Esophagus muscularis mucosa (tissue), 4 donors: ENCODE data around the gene SRSF3. TPM values are rescaled to one million over a fixed set of nuclear protein-coding genes. Genes with fewer than 3 reads are reported as not detected.
"Not testable (repeated sequence)": the region's sequence is repeated elsewhere in the genome, so short reads cannot be mapped to it uniquely, and the experiment has no call there.

Source experiments
- DNase-seq: peaks from one replicate; pipeline ENCODE4 v3.0.0-alpha.2; 2017; ENCODE audit errors: extremely low spot score
- H3K27ac ChIP-seq, 4 donors: fragments of 200-600 bp; sonication (generic); replicated peaks in 1 of 4; 1 replicate in 3 of 4; 2 replicates in 1 of 4; pipeline ENCODE4 v1.5.1; 2016 to 2019; ENCODE audit warnings: mild to moderate bottlenecking in 1 of 4
- H3K27me3 ChIP-seq, 4 donors: fragments of 200-600 bp; sonication (generic); one replicate each; pipeline versions ENCODE4 v1.5.1 to v1.6.0; 2016 to 2019
- H3K36me3 ChIP-seq, 4 donors: fragments of 200-600 bp; sonication (generic); one replicate each; pipeline ENCODE4 v1.5.1; 2016 to 2019
- H3K4me1 ChIP-seq, 4 donors: fragments of 200-600 bp; sonication (generic); one replicate each; pipeline ENCODE4 v1.5.1; 2016 to 2019
- H3K4me3 ChIP-seq, 4 donors: fragments of 200-600 bp; sonication (generic); 1 replicate in 2 of 4; 2 replicates in 2 of 4; pipeline ENCODE4 v1.5.1; 2016 to 2019; ENCODE audit warnings: mild to moderate bottlenecking in 4 of 4, moderate library complexity in 1 of 4
- H3K9me3 ChIP-seq, 4 donors: fragments of 200-600 bp; sonication (generic); 1 replicate in 3 of 4; 2 replicates in 1 of 4; pipeline ENCODE4 v1.5.1; 2016 to 2019
- CTCF ChIP-seq, 3 experiments: fragments of 200-600 bp in 2 of 3; fragments of 450-650 bp in 1 of 3; sonication (generic) in 2 of 3; IDR thresholded peaks; one replicate each; pipeline ENCODE4 v1.5.1; 2017 to 2019; ENCODE audit warnings: antibody characterized with exemption in 3 of 3, mild to moderate bottlenecking in 2 of 3, moderate library complexity in 1 of 3
- EP300 ChIP-seq: sonication (generic); formaldehyde crosslinking; IDR thresholded peaks from one replicate; pipeline ENCODE4 v1.6.1; 2017; ENCODE audit warnings: antibody characterized with exemption
- POLR2A ChIP-seq: fragments of 450-650 bp; IDR thresholded peaks from one replicate; pipeline ENCODE4 v1.6.1; 2017; ENCODE audit warnings: antibody characterized with exemption, moderate library complexity, mild to moderate bottlenecking, low read depth
- POLR2AphosphoS5 ChIP-seq, 2 donors: sonication (generic); formaldehyde crosslinking; IDR thresholded peaks; one replicate each; pipeline ENCODE4 v1.6.1; 2017; ENCODE audit warnings: antibody characterized with exemption in 2 of 2
- WGBS: methylation state at CpG from one replicate; pipeline ENCODE4 v1.1.5; 2018; 5-methylcytosine and 5-hydroxymethylcytosine counted together
- intact Hi-C: fragments of 100-400 bp; cut with DNase I; formaldehyde crosslinking; loops from one replicate; pipeline ENCODE4 v1.15.1; 2023
- total RNA-seq, 4 donors: library from RNA; depleted of rRNA; stranded (reverse); fragments of >200 nt; gene quantifications; one replicate each; pipeline versions ENCODE4 v1.1.0 to v1.2.1, GENCODE V29; 2016

SRSF3 gene
- total RNA-seq, 4 donors from 2014 or later = 149 to 226 (median 180) TPM

DNA sequence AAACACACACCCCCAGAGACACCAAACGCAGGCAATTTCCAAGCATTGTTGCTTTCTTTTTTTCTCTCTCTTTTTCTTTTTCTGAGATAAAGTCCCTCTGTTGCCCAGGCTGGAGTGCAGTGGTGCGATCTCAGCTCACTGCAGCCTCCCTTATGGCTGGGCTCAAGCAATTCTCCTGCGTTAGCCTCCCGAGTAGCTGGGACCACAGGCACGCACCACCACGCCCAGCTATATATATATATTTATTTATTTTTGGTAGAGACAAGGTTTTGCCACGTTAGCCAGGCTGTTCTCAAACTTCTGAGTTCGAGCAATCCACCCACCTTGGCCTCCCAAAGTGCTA, 14.0 kb upstream of the SRSF3 start:
- Histone ChIP-seq H3K36me3 (no peaks in the 10 kb centered on the region), H3K9me3 (no peaks in the 10 kb centered on the region), H3K27me3 (no peaks in the 10 kb centered on the region), H3K4me3 (peak overlapping the region in 1 of 4 donors; percentile 19), H3K27ac (peak overlapping the region; percentile 73 to 88 (median 84)), H3K4me1 (peaks cover 12 to 44% (median 41%) of the 10 kb centered on the region in 4 donors)
- TF ChIP-seq POLR2AphosphoS5 (IDR thresholded peaks at IDR 0.05) (no peak), POLR2A (no peak), CTCF (IDR thresholded peaks at IDR 0.05) (no peak), EP300 (no peak)
- no peak for DNase-seq
- 55% methylated on average over 8 of the region's 8 CpGs for WGBS
- intact Hi-C loops = no loop called here

- H3K36me3 ChIP-seq = no peaks in the 10 kb centered on the region
- no peak overlapping the region for H3K4me3 ChIP-seq
- no peaks in the 10 kb centered on the region for H3K9me3 ChIP-seq
- H3K27ac ChIP-seq = peak overlapping the region in 1 of 4 donors; percentile 84
- H3K4me1 ChIP-seq = peaks cover 12 to 41% (median 39%) of the 10 kb centered on the region in 4 donors
- no peak for TF ChIP-seq POLR2AphosphoS5 (IDR thresholded peaks at IDR 0.05)
- no peak for TF ChIP-seq CTCF (IDR thresholded peaks at IDR 0.05)
- no peak for TF ChIP-seq EP300
- DNase-seq = no peak
- 71% methylated on average over 4 of the region's 4 CpGs for WGBS
- intact Hi-C loops = no loop called here
- no peaks in the 10 kb centered on the region for H3K27me3 ChIP-seq
Measured at GRCh38 chr6:36581716-36582115, 12.4 kb upstream of the SRSF3 start.

- TF ChIP-seq EP300 (no peak), POLR2AphosphoS5 (IDR thresholded peaks at IDR 0.05) (no peak), CTCF (IDR thresholded peaks at IDR 0.05) (no peak)
- intact Hi-C loops = no loop called here
- 74% methylated on average over 1 of the region's 1 CpG for WGBS
Measured at GRCh38 chr6:36586606-36587005, 7.6 kb upstream of the SRSF3 start.

GRCh38 chr6:36589025-36589400, 5.1 kb upstream of the SRSF3 start:
- H3K9me3 ChIP-seq, H3K27me3 ChIP-seq, DNase-seq, H3K27ac ChIP-seq, H3K4me3 ChIP-seq, H3K36me3 ChIP-seq, intact Hi-C loops: not testable (repeated sequence)
- 91% methylated on average over 9 of the region's 9 CpGs for WGBS
- peaks cover 9 to 18% (median 15%) of the 10 kb centered on the region in 4 donors for H3K4me1 ChIP-seq

More at GRCh38 chr6:36586606-36587005, 7.6 kb upstream of the SRSF3 start:
- Histone ChIP-seq H3K27ac (no peak overlapping the region), H3K36me3 (no peaks in the 10 kb centered on the region), H3K4me3 (no peak overlapping the region), H3K27me3 (no peaks in the 10 kb centered on the region), H3K9me3 (no peaks in the 10 kb centered on the region), H3K4me1 (no peaks in the 10 kb centered on the region)
- DNase-seq = no peak

DNA sequence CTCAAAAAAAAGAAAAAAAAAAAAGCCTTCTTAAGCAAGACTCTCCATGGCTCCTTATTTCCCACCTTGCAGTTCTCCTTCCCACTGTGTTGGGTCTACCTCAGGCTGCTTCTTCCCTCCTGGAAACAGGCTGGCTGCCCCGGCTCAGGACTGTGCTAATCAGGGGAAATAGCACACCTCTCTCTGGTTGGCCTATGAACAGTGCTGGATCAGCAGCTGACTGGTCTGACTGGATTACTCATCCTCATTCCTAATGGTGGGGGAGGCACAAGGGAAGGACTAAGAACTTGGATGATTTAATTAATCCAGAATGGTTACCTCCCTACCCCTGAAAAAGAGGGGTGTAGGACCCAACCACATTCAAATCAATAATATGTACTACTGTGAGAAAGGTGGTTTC, 3.9 kb upstream of the SRSF3 start:
- H3K9me3 ChIP-seq = no peaks in the 10 kb centered on the region
- H3K27ac ChIP-seq = no peak overlapping the region
- no peak overlapping the region for H3K4me3 ChIP-seq
- TF ChIP-seq CTCF (IDR thresholded peaks at IDR 0.05) (no peak), POLR2A (no peak), EP300 (no peak), POLR2AphosphoS5 (IDR thresholded peaks at IDR 0.05) (no peak)
- intact Hi-C loops = loop anchor here (5.0 kb wide), 2 partner anchors 43 to 168 kb away; partner anchors contain the start of gene STK38
- H3K27me3 ChIP-seq = no peaks in the 10 kb centered on the region
- no peaks in the 10 kb centered on the region for H3K36me3 ChIP-seq
- 62% methylated on average over 1 of the region's 1 CpG for WGBS
- peaks cover 9 to 18% (median 15%) of the 10 kb centered on the region in 4 donors for H3K4me1 ChIP-seq
- DNase-seq = no peak
